Stimulated activated CD4-positive, alpha-beta T cell treated with anti-CD3 and anti-CD28 coated beads, Interleukin-2, amount 100 ng/mL, for 24 hours (primary cell): ENCODE data around the gene FPR3.

ENCODE experiments used
- DNase-seq, 2 donors: peaks; one replicate each; pipeline ENCODE4 v3.0.0-alpha.2; 2020

The FPR3 gene

DNA sequence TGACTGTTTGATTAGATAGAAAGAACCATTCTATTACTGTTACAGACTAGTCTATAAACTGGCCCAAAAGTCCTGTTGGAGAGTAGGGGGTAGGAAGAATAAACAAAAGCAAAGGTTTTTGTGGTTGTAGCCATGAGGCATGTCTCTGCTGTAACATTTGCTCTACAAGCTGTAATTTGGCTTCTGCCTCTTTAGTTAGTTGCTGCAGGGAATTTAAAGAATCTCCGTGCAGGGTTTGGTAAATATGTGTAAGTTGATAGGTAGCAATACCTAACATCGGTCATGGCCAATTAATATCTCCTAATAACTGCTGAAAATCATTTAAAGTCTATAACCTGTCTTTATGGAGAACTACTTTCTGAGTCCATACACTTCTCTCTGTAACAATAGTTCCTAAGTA is 13.0 kb downstream of the FPR3 start:
- no peak for DNase-seq

DNA sequence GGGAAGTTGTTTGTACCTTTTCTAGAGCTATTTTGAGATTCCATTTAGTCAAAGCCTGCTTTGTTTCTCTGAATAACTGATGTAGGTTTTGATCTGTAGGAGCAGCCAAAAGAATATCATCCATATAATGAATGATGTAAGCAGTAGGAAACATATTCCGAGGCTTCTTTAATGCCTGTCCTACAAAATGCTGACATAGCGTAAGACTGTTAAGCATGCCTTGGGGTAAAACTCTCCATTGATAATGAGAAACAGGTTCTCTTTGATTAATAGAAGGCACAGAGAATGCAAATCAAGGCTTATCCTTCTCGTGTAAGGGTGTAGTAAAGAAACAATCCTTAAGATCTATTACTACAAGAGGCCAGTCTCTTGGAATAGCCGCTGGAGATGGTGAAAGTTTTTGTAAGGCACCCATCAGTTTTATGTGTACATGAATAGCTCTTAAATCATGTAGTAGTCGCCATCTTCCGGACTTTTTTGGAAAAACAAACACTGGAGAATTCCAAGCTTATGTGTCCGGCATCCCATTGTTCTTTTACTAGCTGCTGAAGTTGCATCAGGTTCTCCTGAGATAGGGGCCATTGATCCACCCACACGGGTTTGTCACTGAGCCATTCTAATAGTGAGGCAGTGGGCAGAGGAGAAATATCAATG is 13.5 kb downstream of the FPR3 start:
- no peak for DNase-seq

DNA sequence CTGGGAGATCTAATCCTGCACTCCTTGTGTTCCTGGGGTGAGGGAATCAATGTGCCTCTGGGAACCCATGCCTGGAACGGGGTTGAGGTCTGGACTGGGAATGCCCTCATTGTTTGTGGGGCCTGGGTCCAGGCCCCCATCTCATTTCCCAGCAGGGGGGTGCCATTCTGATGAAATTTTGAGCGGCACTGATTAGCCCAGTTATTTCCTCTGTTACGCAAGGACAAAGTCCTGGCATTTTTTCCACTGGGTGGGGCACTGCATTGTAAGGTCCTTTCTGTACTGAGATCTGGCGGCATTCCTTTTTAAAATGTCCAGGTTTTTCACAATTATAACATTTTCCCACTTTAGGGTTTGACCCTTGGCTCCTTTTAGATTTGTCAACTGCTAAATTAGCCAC is 14.8 kb downstream of the FPR3 start:
- DNase-seq, result no peak

DNA sequence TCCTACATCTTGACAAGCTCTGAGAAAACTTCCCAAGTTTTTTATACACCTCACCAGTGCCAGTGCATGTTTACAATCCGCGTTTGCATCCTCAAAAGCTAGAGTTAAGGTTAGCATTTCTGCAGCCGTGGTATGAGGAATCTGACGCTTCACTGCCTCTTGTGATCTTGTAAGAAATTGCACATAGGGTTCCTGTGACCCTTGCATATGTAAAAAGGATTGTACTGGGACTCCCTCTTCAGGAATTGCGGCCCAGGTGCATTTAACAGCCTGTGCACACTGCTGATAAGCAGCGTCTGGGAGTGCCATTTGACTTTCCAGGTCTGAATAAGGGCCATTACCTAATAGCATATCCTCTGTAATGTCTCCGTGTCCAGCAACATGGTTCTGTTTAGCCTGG is 15.3 kb downstream of the FPR3 start:
- no peak for DNase-seq

DNA sequence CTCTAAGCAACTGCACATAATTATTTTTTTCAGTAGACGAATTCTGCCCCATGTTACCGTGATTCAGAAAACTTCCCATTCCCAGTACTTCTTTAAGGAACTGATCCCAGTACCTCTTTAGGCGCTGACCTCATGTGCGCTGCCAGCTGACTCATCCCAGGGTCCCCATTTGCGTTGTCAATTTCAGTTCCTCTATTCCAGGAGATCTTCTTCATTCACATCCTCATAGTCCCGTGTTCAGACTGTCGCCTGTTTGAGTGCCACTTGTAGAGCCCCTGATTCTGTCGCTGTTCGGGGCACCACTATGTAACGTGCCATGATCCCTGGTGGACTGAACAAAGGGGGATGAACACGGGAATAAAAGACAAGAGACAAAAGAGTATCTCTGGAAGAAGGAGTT is 16.4 kb downstream of the FPR3 start:
- no peak for DNase-seq

DNA sequence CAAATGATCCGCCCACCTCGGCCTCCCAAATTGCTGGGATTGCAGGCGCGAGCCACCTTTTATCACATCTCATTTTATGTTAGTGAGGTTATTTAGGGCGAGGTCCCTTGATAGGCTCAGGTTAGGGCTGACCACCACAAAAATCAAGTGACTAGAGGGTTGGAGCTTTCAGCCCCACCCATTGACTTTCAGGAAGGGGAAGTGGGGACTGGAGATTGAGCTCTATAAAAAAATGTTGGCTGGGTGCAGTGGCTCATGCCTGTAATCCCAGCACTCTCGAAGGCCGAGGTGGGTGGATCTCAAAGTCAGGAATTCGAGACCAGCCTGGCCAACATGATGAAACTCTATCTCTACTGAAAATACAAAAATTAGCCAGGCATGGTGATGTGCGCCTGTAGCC is 20.1 kb downstream of the FPR3 start:
- no peak for DNase-seq

DNA sequence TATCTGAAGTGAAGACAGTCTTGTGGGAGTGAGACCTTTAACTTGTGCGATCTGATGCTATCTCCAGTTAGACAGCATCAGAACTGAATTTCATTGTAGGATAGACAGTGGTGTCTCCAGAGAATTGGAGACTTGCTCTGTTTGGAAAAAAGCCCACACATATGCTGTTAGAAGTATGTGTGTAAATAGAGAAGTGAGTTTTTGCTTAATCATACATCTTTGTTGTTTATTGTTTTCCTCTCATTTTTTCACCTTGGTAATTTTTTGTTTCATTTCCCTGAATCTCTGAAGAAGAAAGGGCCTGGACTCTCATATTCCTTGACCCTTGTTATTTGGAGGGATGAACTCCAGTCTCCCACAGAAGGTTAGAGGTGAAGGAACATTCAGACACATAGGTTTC is 21.8 kb downstream of the FPR3 start:
- DNase-seq, result no peak

DNA sequence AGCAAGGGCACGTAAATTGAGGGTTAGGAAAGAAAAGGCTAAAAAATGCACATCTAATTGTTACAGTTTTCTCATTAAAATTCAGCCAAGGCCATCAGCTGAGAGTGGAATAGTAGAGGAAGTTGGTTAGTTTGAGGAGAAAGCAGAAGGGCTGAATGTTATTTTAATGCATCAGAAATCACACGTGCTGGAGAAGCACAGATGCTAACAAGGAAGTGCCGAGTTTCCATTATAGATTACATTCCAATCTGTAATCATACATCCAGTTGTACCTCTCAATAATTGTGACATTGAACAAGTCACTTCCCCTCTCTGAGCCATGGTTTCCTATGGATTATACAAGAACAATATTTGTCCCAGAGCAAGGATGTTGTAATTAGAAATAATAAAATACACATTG is 25.1 kb downstream of the FPR3 start:
- no peak for DNase-seq

DNA sequence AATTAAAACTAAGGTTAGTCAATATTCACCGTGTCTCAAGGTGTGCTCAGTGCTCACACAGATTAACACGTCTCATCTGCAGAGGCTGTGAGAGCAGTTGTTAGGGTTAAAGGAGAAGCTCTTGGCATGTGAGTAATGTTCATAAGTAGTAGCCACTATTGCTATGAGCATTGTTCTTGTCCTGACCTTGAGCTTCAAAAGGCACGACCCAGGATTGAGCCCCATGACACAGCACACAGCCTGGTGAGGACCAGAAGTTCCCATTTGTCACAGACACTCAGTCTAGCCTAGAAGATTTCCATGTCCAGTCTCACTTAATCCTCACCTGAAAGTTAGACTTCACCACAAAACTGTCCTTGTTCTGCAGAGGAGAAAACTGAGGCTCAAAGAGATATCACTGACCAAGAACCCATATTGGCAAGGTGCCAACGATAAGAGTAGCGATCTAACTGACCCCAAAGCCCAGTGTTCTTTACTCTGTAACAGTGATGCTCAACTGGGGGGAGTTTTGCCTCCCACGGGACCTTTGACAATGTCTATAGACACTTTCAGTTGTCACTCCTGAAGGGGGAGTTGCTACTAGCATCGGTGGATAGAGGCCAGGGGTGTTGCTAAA is 26.0 kb downstream of the FPR3 start:
- DNase-seq, result no peak

DNA sequence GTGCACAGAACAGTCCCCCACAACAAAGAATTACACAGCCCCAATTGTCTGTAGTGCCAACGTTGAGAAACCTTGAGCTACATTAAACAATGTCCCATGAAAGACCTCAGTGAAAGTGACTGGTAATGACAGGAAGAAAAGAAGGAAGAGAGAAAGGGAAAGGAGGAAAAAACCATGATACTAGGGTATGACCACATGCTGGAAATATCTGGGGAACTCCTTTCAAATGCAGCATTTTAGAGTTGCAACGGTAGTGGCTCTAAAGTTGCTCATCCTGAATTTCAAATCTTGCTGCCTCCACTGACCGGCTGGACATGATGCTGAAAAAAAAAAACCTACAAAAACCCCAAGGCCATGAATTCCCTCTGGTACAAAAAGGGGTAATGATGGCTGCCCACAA is 26.5 kb downstream of the FPR3 start:
- no peak for DNase-seq

DNA sequence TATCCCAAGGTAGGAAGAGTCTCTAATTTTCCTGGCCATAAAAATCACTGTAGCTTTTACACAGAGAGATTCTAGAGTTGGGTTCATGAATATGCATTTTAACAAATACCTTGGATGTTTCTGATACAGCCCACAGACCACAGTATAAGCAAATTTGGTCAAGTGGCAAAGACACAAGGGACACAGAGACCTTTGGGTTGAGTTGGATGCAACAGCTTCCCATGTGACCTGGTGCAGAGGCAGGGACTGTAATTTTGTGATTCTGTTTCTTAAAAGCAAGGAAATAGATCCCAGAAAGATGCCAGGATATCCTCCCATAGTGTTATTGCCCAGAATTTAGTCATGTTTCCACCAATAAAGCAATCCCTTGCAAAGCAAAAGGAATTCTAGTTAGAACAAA is 27.0 kb downstream of the FPR3 start:
- DNase-seq, result no peak

DNA sequence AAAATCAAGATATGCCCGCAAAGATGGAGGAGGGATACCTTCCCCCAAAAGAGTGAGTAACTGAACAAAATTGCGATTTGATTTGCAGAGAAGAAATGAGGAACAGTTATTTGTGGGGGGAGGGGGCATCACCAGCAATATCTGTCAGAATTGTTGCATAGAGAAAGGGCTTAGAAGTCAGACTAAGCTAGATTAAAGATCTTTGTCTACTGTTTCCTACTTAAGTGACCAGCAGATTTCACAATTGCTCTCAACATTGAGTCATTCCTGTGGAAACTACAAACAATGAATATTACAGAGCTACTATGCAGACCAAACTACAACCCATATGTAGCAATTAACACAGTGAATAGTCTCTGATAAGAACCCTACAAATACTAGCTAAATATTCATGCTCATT is 27.4 kb downstream of the FPR3 start:
- DNase-seq, result no peak

DNA sequence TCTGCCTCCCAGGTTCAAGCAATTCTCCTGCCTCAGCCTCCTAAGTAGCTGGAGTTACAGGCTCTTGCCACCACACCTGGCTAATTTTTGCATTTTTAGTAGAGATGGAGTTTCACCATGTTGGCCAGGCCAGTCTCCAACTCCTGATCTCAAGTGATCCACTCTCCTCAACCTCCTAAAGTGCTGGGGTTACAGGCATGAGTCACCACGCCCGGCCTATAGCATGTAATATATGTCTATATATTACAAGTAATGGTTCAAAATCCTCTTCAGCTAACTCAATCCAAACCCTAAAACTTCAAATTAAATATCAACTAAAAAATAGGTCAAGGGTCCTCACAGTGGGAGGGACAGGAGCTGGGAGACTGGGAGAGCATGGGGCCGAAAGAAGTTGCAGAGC is 28.0 kb downstream of the FPR3 start:
- no peak for DNase-seq

DNA sequence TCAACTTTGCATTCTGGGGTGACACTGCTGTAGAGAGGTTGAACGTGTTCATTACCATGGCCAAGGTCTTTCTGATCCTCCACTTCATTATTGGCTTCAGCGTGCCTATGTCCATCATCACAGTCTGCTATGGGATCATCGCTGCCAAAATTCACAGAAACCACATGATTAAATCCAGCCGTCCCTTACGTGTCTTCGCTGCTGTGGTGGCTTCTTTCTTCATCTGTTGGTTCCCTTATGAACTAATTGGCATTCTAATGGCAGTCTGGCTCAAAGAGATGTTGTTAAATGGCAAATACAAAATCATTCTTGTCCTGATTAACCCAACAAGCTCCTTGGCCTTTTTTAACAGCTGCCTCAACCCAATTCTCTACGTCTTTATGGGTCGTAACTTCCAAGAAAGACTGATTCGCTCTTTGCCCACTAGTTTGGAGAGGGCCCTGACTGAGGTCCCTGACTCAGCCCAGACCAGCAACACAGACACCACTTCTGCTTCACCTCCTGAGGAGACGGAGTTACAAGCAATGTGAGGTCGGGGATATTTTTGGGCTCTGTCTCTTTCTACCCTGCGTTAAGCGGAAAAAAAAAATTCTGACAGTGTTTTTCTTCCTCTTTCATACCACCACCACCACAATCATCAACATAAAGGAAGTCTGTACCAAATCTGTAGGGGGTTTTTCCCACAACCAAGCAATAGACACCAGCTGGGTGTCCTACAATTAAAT is 29.5 kb downstream of the FPR3 start:
- no peak for DNase-seq

DNA sequence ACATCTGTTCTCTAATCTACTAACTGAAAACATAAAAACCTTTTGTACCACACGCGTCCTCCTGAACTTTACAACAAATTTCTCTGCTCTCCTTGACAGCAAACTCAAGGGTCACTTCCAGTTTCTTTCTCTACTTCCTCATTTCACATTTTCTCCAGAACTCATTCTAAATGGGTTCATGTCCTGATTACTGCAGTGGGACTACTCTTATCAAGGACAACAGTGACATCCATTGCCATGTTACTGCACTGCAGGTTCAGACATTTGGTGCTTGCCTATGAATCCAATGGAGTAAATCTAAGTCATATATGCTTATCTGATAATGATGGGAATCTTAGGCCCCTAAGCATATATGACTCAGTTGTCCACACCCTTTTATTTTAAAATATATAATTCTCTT is 35.3 kb downstream of the FPR3 start:
- no peak for DNase-seq

DNA sequence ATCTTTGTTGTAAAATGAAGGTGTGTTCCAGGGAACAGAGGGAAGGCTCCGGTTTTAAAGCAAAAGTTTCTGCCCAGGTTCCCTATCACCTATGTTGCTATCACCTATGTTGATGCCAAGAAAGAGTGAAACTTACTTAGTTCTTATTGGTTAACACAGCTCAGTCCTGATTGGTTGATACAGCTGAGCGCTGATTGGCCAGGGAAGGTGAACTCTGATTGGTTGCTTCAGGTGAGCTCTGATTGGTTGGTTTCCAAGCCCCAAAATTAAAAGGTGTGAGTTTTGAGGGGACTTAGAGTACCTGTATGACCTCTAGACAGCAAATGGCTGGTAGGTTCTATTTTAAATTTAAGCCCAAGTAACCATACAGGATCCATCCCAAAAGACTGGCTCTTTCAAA is 42.2 kb downstream of the FPR3 start:
- DNase-seq, result no peak

DNA sequence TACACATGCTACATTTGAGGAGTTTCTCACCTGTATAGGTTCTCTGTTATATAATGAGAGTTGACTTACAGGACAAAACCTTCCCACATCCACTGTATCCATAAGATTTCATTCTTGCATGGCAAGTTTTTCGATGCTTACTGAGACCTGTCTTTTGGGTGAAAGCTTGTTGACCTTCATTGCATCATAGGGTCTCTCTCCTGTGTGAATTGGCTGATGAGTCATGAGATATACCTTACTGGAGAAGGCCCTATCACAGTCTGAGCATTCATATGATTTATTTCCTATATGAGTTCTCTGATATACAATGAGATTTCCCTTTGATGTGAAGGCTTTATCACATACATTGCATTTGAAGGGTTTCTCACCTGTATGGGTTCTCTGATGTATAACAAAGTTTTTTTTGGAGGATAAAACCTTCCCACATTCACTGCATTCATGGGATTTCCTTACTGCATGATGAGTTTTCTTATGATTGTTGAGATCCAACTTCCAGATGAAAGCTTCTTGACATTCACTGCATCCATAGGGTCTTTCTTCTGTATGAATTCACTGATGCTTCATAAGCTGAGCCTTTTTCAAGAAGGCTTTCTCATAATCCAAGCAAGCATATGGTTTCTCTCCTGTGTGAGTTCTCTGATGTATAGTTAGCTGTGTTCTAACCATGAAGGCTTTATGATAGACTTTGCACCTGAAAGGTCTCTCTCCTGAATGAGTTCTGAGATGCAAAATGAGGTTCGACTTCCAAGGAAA is 67.1 kb downstream of the FPR3 start:
- DNase-seq, result no peak

DNA sequence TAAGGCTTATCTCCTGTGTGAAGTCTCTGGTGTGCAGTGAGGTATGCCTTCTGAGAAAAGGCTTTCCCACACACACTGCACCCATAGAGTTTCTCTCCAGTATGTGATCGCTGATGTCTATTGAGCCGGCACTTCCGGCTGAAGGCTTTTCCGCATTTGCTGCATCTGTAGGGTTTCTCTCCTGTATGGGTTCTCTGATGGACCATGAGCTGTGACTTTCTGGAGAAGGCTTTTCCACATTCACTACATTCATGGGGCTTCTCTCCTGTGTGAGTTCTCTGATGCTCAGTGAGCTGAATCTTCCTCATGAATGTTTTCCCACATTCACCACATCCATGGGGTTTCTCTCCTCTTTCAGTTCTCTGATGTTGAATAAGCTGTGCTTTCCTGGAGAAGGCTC is 78.1 kb downstream of the FPR3 start:
- no peak for DNase-seq
